ENCODE results near the gene UFSP1.
A peak's percentile ranks its signal among the peaks of the same experiment; 100 is the strongest.

GRCh38 chr7:100888988-100889750 lies at the start of gene UFSP1:
- peak; percentile 4 for TF ChIP-seq CTCF (IDR thresholded peaks at IDR 0.05; ENCODE audit: borderline replicate concordance, extremely low read depth, low read length, poor library complexity, severe bottlenecking)
- no peak for TF ChIP-seq EZH2 (IDR thresholded peaks at IDR 0.05; ENCODE audit: borderline replicate concordance, low read depth, low read length, severe bottlenecking)
